Thyroid gland (tissue), 4 donors: ENCODE results near the gene ADAMTS14. TPM values are rescaled to one million over a fixed set of nuclear protein-coding genes. Genes with fewer than 3 reads are reported as not detected.

Source experiments
- DNase-seq, 2 donors: peaks; one replicate each; pipeline ENCODE4 v3.0.0-alpha.2; 2019
- H3K27ac ChIP-seq, 3 donors: fragments of 200-600 bp; sonication (generic); 1 replicate in 2 of 3; 2 replicates in 1 of 3; pipeline ENCODE4 v1.5.1; 2016 to 2019; ENCODE audit warnings: mild to moderate bottlenecking in 1 of 3, moderate library complexity in 1 of 3
- H3K27me3 ChIP-seq: fragments of 200-600 bp; sonication (generic); one replicate; pipeline ENCODE4 v1.5.1; 2019
- H3K36me3 ChIP-seq, 2 donors: fragments of 200-600 bp; sonication (generic); one replicate each; pipeline ENCODE4 v1.5.1; 2016 to 2019
- H3K4me1 ChIP-seq, 2 donors: fragments of 200-600 bp; sonication (generic); one replicate each; pipeline ENCODE4 v1.5.1; 2017 to 2019
- H3K4me3 ChIP-seq, 3 donors: fragments of 200-600 bp; sonication (generic); replicated peaks in 1 of 3; 1 replicate in 2 of 3; 2 replicates in 1 of 3; pipeline ENCODE4 v1.5.1; 2016; ENCODE audit warnings: mild to moderate bottlenecking in 1 of 3
- H3K9me3 ChIP-seq: fragments of 200-600 bp; sonication (generic); one replicate; pipeline ENCODE4 v1.5.1; 2017
- POLR2A ChIP-seq, 2 donors: fragments of 450-650 bp; IDR thresholded peaks; one replicate each; pipeline ENCODE4 v1.6.1; 2017; ENCODE audit warnings: antibody characterized with exemption in 2 of 2, mild to moderate bottlenecking in 2 of 2, moderate library complexity in 1 of 2
- WGBS, 2 donors: methylation state at CpG; one replicate each; pipeline ENCODE4 v1.1.5; 2017; 5-methylcytosine and 5-hydroxymethylcytosine counted together
- intact Hi-C: fragments of 100-400 bp; cut with DNase I; formaldehyde crosslinking; loops from one replicate; pipeline ENCODE4 v1.15.1; 2023
- total RNA-seq, 4 donors: library from RNA; depleted of rRNA; stranded (reverse); fragments of >200 nt; gene quantifications; one replicate each; pipeline ENCODE4 v1.2.3, GENCODE V29; 2016
- TF ChIP-seq, protein P1 (sequence below), 6 experiments: fragments of 200-600 bp in 3 of 6; fragments of 450-650 bp in 3 of 6; sonication (generic) in 3 of 6; IDR thresholded peaks; one replicate each; pipeline ENCODE4 v1.5.1; 2016 to 2019; ENCODE audit warnings: antibody characterized with exemption in 6 of 6, mild to moderate bottlenecking in 2 of 6, inconsistent platforms in 1 of 6, moderate library complexity in 1 of 6

The ADAMTS14 gene
- total RNA-seq, 4 donors from 2014 or later: not detected

DNA sequence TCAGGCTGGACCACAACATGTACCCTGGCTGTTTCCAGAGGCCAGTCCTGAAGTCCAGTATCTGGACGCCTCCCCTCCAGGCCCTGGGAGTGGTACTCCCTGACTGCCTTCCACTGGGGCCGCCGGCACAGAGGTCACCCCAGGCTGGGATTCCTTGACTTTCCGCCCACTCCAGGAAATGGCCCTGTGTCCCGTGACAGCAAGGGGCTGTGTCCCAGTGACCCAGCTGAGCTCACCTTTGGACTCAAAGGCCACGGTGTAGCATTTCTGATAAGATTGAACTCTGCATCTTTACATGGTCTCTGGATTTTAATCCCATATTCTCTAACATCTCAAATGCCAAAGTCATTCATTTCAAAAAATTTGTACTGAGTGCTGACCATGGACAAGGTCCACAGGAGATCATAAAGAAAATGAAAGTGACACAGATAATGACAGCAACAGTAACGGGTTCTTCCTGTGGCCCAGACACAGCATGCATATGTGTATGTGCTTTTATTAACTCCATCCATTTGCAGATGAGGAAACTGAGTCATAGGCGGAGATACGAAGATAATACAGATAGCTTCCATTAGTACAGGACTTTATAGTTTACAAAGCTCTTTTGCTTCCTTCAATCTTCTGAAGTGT lies 5.4 kb downstream of the ADAMTS14 start:
- H3K4me3 ChIP-seq: no peak overlapping the region
- WGBS, 2 donors: 77 to 89% methylated on average over 8 to 9 of the region's 9 CpGs
- H3K27me3 ChIP-seq: no peaks in the 10 kb centered on the region
- H3K9me3 ChIP-seq: no peaks in the 10 kb centered on the region
- no peak for DNase-seq
- peaks cover 0 to under 1% of the 10 kb centered on the region in 2 donors for H3K4me1 ChIP-seq
- intact Hi-C loops: no loop called here
- TF ChIP-seq, protein P1, sequence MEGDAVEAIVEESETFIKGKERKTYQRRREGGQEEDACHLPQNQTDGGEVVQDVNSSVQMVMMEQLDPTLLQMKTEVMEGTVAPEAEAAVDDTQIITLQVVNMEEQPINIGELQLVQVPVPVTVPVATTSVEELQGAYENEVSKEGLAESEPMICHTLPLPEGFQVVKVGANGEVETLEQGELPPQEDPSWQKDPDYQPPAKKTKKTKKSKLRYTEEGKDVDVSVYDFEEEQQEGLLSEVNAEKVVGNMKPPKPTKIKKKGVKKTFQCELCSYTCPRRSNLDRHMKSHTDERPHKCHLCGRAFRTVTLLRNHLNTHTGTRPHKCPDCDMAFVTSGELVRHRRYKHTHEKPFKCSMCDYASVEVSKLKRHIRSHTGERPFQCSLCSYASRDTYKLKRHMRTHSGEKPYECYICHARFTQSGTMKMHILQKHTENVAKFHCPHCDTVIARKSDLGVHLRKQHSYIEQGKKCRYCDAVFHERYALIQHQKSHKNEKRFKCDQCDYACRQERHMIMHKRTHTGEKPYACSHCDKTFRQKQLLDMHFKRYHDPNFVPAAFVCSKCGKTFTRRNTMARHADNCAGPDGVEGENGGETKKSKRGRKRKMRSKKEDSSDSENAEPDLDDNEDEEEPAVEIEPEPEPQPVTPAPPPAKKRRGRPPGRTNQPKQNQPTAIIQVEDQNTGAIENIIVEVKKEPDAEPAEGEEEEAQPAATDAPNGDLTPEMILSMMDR (IDR thresholded peaks at IDR 0.05): no peak
- no peak for TF ChIP-seq POLR2A (IDR thresholded peaks at IDR 0.05)
- no peak overlapping the region for H3K27ac ChIP-seq
- H3K36me3 ChIP-seq: no peaks in the 10 kb centered on the region

DNA sequence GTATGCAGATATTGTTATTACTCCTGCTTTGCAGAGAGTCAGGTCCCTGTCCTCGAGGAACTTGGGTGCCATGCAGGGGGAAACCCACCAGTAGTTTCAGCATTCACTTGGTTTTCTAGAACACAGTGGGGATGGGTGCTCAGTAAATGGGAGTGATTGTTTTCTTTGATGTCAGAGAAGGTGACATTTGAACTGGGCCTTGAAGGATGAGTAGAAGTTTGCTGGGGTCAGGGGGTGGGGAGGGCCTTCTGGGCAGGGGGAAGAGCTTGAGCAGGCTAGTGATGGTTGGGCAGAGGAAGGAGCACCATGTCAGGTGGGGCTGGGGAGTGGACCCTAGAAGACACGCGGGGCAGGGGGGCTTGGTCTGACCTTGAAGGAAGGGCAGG lies 5.9 kb downstream of the ADAMTS14 start:
- Histone ChIP-seq H3K27me3 (no peaks in the 10 kb centered on the region), H3K4me3 (no peak overlapping the region), H3K9me3 (no peaks in the 10 kb centered on the region), H3K4me1 (no peaks in the 10 kb centered on the region), H3K36me3 (no peaks in the 10 kb centered on the region), H3K27ac (no peak overlapping the region)
- intact Hi-C loops: no loop called here
- TF ChIP-seq POLR2A (IDR thresholded peaks at IDR 0.05): no peak
- TF ChIP-seq, protein P1 (IDR thresholded peaks at IDR 0.05): no peak
- WGBS, 2 donors: 85 to 86% methylated on average over 3 of the region's 3 CpGs
- DNase-seq: no peak

DNA sequence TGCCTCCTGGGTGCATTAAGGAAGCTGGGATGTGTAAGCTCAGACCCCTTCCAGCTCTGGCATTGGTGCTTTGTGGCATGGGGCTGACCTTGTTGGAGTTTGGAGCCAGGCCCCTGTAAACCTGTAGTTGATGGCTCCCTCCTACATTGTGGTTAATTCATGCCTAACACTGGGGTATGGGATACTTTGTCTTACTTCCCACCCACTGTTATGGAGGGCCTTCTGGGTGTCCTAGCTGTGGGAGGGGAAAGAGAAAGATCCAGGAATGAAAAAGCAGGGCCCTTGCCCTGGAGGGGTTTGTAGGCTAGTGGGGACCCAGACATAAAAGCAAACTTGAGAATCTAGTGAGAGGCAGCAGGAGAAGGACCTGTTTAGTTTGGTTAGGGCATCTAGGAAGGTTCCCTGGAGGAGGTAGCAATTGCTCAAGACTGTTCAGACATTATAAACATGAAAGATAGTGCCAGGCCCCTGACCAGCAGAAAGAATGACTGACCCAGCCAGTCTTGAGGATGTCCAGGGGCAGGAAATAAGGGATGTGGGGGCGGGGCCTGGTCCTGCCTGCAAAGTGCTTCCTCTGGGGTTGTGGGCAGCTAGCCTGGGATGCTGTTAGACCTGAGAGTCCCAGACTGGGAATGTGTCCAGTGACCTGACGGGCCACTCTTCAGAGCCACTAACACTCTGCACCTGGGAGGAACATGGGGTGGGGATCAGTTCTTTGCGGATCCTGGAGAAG lies 6.6 kb downstream of the ADAMTS14 start:
- Histone ChIP-seq H3K4me3 (no peak overlapping the region), H3K36me3 (no peaks in the 10 kb centered on the region), H3K27me3 (no peaks in the 10 kb centered on the region), H3K9me3 (no peaks in the 10 kb centered on the region), H3K27ac (no peak overlapping the region), H3K4me1 (no peaks in the 10 kb centered on the region)
- TF ChIP-seq, protein P1 (IDR thresholded peaks at IDR 0.05): no peak
- no peak for TF ChIP-seq POLR2A (IDR thresholded peaks at IDR 0.05)
- intact Hi-C loops: no loop called here
- no peak for DNase-seq
- WGBS, 2 donors: 78 to 92% methylated on average over 3 of the region's 3 CpGs

DNA sequence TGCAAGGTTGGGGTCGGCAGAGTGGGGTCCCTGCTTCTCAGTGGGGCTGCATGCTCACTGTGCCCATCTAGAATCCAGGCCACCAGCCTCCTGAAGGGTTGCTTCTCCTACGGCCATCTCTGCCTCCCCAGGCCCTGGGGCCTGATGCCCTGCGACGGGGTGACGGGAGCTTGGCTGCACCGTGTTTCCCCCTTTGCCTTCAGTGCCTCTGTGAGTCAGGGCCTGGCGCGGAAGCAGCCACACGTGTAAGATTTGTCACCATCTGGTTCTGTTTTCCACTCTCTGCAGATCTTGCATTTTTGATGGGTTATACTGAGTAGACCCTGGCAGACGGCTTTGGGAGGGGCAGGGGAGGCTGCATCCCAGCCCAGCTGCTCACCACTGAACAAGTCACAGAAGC lies 7.2 kb downstream of the ADAMTS14 start:
- Histone ChIP-seq H3K4me3 (no peak overlapping the region), H3K27me3 (no peaks in the 10 kb centered on the region), H3K4me1 (no peaks in the 10 kb centered on the region), H3K27ac (no peak overlapping the region), H3K9me3 (no peaks in the 10 kb centered on the region), H3K36me3 (no peaks in the 10 kb centered on the region)
- no peak for TF ChIP-seq POLR2A (IDR thresholded peaks at IDR 0.05)
- TF ChIP-seq, protein P1 (IDR thresholded peaks at IDR 0.05): no peak
- no peak for DNase-seq
- 85 to 86% methylated on average over 9 to 10 of the region's 10 CpGs for WGBS, 2 donors
- intact Hi-C loops: no loop called here
